Osteocyte (in vitro differentiated cells): Measurements from ENCODE around the gene SCAI. TPM values are rescaled to one million over a fixed set of nuclear protein-coding genes. Genes with fewer than 3 reads are reported as not detected.
"Not testable (repeated sequence)": the region's sequence is repeated elsewhere in the genome, so short reads cannot be mapped to it uniquely, and the experiment has no call there.

ENCODE experiments used
- DNase-seq: peaks from one replicate; pipeline ENCODE4 v3.0.0; 2021; ENCODE audit warnings: mixed read lengths; ENCODE audit not compliant: unreplicated experiment; ENCODE audit errors: extremely low spot score
- H3K27ac Mint-ChIP-seq: one replicate; pipeline ENCODE4 v1.8.0; 2021; ENCODE audit warnings: mild to moderate bottlenecking, mixed read lengths; ENCODE audit not compliant: unreplicated experiment
- H3K27me3 Mint-ChIP-seq: one replicate; pipeline ENCODE4 v1.8.0; 2021; ENCODE audit warnings: mixed read lengths; ENCODE audit not compliant: unreplicated experiment
- H3K36me3 Mint-ChIP-seq: one replicate; pipeline ENCODE4 v1.8.0; 2021; ENCODE audit warnings: mixed read lengths; ENCODE audit not compliant: unreplicated experiment
- H3K4me1 Mint-ChIP-seq: one replicate; pipeline ENCODE4 v1.8.0; 2021; ENCODE audit warnings: mixed read lengths; ENCODE audit not compliant: unreplicated experiment
- H3K4me3 Mint-ChIP-seq: one replicate; pipeline ENCODE4 v1.8.0; 2021; ENCODE audit warnings: mild to moderate bottlenecking, moderate library complexity, mixed read lengths; ENCODE audit not compliant: unreplicated experiment
- H3K9me3 Mint-ChIP-seq: one replicate; pipeline ENCODE4 v1.8.0; 2021; ENCODE audit warnings: mixed read lengths; ENCODE audit not compliant: unreplicated experiment
- CTCF ChIP-seq: fragments of 200-600 bp; sonication (generic); IDR thresholded peaks from 2 replicates; pipeline ENCODE4 v1.5.0; 2021; ENCODE audit warnings: antibody characterized with exemption, mild to moderate bottlenecking, moderate library complexity
- total RNA-seq: library from RNA; stranded (reverse); gene quantifications from 2 replicates; pipeline ENCODE4 v1.2.1, GENCODE V29; 2021

SCAI gene
- total RNA-seq, 1 donor from 2014 or later, result 8.6 TPM

GRCh38 chr9:125176636-125177035 is 33.3 kb upstream of the SCAI start:
- peak overlapping the region; percentile 12 for H3K27ac Mint-ChIP-seq
- H3K9me3 Mint-ChIP-seq, result no peaks in the 10 kb centered on the region
- H3K4me3 Mint-ChIP-seq, result no peak overlapping the region

GRCh38 chr9:125172031-125172755 is 28.9 kb upstream of the SCAI start:
- Mint-ChIP-seq H3K27ac (peak overlapping the region; percentile 61), H3K4me1 (peaks cover 26% of the 10 kb centered on the region), H3K27me3 (no peaks in the 10 kb centered on the region), H3K9me3 (no peaks in the 10 kb centered on the region), H3K4me3 (no peak overlapping the region), H3K36me3 (peaks cover 16% of the 10 kb centered on the region)
- no peak for DNase-seq
- TF ChIP-seq CTCF, result no peak

More at GRCh38 chr9:125176636-125177035, 33.3 kb upstream of the SCAI start:
- H3K36me3 Mint-ChIP-seq, result peaks cover 1% of the 10 kb centered on the region
- H3K4me1 Mint-ChIP-seq, result peaks cover 23% of the 10 kb centered on the region
- no peak for DNase-seq
- no peaks in the 10 kb centered on the region for H3K27me3 Mint-ChIP-seq
- TF ChIP-seq CTCF, result no peak

DNA sequence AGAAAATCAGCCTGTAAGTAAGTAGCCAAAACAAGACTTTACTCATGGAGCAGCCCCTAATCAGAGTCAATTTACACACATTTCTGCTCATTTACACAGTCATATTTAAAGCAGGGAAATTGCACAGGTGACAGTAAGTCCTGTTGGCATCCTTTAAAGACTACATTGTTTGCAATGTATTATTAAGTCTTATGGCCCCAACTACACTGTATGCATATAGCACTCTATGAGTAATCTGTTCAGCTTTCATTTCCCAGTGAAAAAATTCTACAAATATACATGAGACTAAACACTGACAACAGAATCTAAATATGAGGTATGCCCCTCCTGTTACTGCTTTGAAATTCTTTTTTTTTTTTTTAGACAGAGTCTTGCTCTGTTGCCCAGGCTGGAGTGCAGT is 26.6 kb upstream of the SCAI start:
- Mint-ChIP-seq H3K27ac (no peak overlapping the region), H3K4me3 (no peak overlapping the region), H3K9me3 (no peaks in the 10 kb centered on the region), H3K27me3 (no peaks in the 10 kb centered on the region), H3K4me1 (peaks cover 23% of the 10 kb centered on the region), H3K36me3 (peaks cover 19% of the 10 kb centered on the region)
- TF ChIP-seq CTCF, result no peak
- no peak for DNase-seq

DNA sequence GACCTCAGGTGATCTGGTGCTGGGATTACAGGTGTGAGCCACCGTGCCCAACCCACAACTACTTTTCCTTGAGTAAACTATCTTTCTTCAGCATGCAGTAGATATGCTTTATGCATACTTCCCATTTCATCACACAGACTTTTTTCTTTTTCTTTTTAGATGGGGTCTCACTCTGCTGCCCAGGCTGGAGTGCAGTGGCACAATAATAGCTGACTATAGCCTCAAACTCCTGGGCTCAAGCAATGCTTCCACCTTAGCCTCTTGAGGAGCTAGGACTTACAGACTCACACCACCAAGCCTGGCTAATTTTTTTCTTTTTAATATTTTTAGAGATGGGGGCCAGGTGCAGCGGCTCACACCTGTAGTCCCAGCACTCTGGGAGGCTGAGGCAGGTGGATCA is 23.4 kb upstream of the SCAI start:
- H3K9me3 Mint-ChIP-seq, result no peaks in the 10 kb centered on the region
- H3K27me3 Mint-ChIP-seq, result no peaks in the 10 kb centered on the region
- no peak for TF ChIP-seq CTCF
- no peak overlapping the region for H3K4me3 Mint-ChIP-seq
- H3K27ac Mint-ChIP-seq, result peak overlapping the region; percentile 27
- H3K4me1 Mint-ChIP-seq, result peaks cover 14% of the 10 kb centered on the region
- peaks cover 19% of the 10 kb centered on the region for H3K36me3 Mint-ChIP-seq
- no peak for DNase-seq

GRCh38 chr9:125162891-125163290 is 19.6 kb upstream of the SCAI start:
- Mint-ChIP-seq H3K4me1 (peaks cover 26% of the 10 kb centered on the region), H3K27ac (peak overlapping the region; percentile 13)
- DNase-seq, H3K36me3 Mint-ChIP-seq, H3K9me3 Mint-ChIP-seq, H3K4me3 Mint-ChIP-seq, H3K27me3 Mint-ChIP-seq: not testable (repeated sequence)
